BE2C (cell line): Measurements from ENCODE around the gene GRIK4.

ENCODE experiments used
- DNase-seq: peaks from one replicate; pipeline ENCODE4 v3.0.0-alpha.2; 2020
- H3K27me3 ChIP-seq: fragments of 250-450 bp; sonication (Bioruptor Pico); 2 replicates; pipeline ENCODE4 v1.5.1; 2020; ENCODE audit warnings: mild to moderate bottlenecking
- H3K36me3 ChIP-seq: fragments of 250-450 bp; sonication (Bioruptor Pico); 2 replicates; pipeline ENCODE4 v1.5.1; 2020; ENCODE audit warnings: mild to moderate bottlenecking
- H3K4me1 ChIP-seq: fragments of 250-450 bp; sonication (Bioruptor Pico); 2 replicates; pipeline ENCODE4 v1.5.1; 2020
- H3K4me3 ChIP-seq: 2 replicates; pipeline ENCODE4 v1.5.1; 2011; ENCODE audit warnings: low read depth, low read length
- H3K9me3 ChIP-seq: fragments of 250-450 bp; sonication (Bioruptor Pico); 2 replicates; pipeline ENCODE4 v1.5.1; 2020
- TF ChIP-seq, protein P1 (sequence below): IDR thresholded peaks from 2 replicates; pipeline ENCODE4 v1.5.1; 2012; ENCODE audit warnings: mild to moderate bottlenecking, low read depth, low read length

Gene GRIK4

DNA sequence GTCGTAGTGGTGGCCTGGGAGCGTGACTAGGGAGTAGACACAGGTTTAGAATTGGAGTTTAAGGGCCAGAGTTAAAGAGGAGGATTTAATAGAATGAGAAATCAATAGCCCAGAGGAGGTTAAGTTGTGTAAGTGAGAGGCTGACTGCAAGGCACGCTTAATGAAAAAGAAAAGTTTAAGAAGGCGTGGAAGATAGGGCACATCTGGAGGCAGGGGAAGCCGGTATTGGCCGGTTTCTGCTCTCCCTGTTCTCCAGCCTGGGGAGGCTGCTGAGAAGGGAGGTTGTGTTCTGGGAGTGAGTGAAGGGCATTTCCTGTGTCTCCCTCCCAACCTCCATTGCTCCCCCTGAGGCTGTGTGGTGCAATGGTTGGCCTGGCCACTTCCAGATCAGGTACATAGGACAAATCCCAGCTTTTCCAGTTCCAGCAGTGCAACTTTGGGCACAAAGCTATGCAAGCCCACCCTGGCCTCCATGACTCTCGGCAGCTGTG is 6.3 kb downstream of the GRIK4 start:
- no peaks in the 10 kb centered on the region for H3K9me3 ChIP-seq
- TF ChIP-seq, protein P1, sequence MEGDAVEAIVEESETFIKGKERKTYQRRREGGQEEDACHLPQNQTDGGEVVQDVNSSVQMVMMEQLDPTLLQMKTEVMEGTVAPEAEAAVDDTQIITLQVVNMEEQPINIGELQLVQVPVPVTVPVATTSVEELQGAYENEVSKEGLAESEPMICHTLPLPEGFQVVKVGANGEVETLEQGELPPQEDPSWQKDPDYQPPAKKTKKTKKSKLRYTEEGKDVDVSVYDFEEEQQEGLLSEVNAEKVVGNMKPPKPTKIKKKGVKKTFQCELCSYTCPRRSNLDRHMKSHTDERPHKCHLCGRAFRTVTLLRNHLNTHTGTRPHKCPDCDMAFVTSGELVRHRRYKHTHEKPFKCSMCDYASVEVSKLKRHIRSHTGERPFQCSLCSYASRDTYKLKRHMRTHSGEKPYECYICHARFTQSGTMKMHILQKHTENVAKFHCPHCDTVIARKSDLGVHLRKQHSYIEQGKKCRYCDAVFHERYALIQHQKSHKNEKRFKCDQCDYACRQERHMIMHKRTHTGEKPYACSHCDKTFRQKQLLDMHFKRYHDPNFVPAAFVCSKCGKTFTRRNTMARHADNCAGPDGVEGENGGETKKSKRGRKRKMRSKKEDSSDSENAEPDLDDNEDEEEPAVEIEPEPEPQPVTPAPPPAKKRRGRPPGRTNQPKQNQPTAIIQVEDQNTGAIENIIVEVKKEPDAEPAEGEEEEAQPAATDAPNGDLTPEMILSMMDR: no peak
- DNase-seq: no peak
- H3K27me3 ChIP-seq: peaks cover 6% of the 10 kb centered on the region; the same call in 1 of the 2 replicates
- no peaks in the 10 kb centered on the region for H3K36me3 ChIP-seq
- peaks cover 9% of the 10 kb centered on the region for H3K4me1 ChIP-seq
- H3K4me3 ChIP-seq: no peak overlapping the region

- TF ChIP-seq, protein P1: no peak
- DNase-seq: no peak
- no peaks in the 10 kb centered on the region for H3K9me3 ChIP-seq
- no peaks in the 10 kb centered on the region for H3K36me3 ChIP-seq
- peaks cover 9% of the 10 kb centered on the region for H3K4me1 ChIP-seq
- H3K27me3 ChIP-seq: peaks cover 3% of the 10 kb centered on the region; the same call in 1 of the 2 replicates
- H3K4me3 ChIP-seq: no peak overlapping the region
Measured at GRCh38 chr11:120518356-120518755, 6.8 kb downstream of the GRIK4 start.

- Histone ChIP-seq H3K9me3 (no peaks in the 10 kb centered on the region), H3K4me3 (no peak overlapping the region), H3K27me3 (peaks cover 3% of the 10 kb centered on the region; the same call in 1 of the 2 replicates), H3K4me1 (peaks cover 9% of the 10 kb centered on the region), H3K36me3 (no peaks in the 10 kb centered on the region)
- DNase-seq: no peak
- TF ChIP-seq, protein P1: no peak
Measured at GRCh38 chr11:120519474-120519873, 7.9 kb downstream of the GRIK4 start.

GRCh38 chr11:120520091-120520822 is 8.7 kb downstream of the GRIK4 start:
- TF ChIP-seq, protein P1: no peak
- Histone ChIP-seq H3K9me3 (no peaks in the 10 kb centered on the region), H3K4me1 (peaks cover 9% of the 10 kb centered on the region), H3K27me3 (peaks cover 3% of the 10 kb centered on the region; the same call in 1 of the 2 replicates), H3K4me3 (no peak overlapping the region), H3K36me3 (no peaks in the 10 kb centered on the region)
- no peak for DNase-seq

- Histone ChIP-seq H3K4me1 (peaks cover 8% of the 10 kb centered on the region), H3K27me3 (no peaks in the 10 kb centered on the region; the same call in 1 of the 2 replicates), H3K9me3 (no peaks in the 10 kb centered on the region), H3K36me3 (no peaks in the 10 kb centered on the region), H3K4me3 (no peak overlapping the region)
- DNase-seq: no peak
- TF ChIP-seq, protein P1: no peak
Measured at GRCh38 chr11:120521176-120521575, 9.6 kb downstream of the GRIK4 start.

DNA sequence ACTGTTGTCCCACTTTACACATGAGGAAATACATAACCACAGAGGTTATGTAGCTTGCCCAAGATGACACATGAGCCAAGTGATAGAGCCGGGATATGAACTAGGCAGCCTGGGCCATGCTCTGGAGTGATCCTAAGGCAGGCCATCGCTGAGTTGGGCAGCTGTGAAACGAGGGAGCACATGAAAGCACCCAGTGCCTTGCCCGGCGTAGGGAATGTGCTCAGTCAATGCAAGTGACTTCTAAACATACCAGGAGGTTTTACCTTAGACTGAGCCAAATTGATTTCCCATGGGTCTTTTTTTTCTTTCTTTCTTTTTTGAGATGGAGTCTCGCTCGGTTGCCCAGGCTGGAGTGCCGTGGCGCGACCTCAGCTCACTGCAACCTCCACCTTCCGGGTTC is 10.5 kb downstream of the GRIK4 start:
- no peak for DNase-seq
- Histone ChIP-seq H3K9me3 (no peaks in the 10 kb centered on the region), H3K4me1 (peaks cover 7% of the 10 kb centered on the region), H3K36me3 (no peaks in the 10 kb centered on the region), H3K27me3 (no peaks in the 10 kb centered on the region), H3K4me3 (no peak overlapping the region)
- TF ChIP-seq, protein P1: no peak
